ENCODE measurements around the gene CEMIP. TPM values are rescaled to one million over a fixed set of nuclear protein-coding genes. Genes with fewer than 3 reads are reported as not detected.

The CEMIP gene
- total and polyA plus RNA-seq, 2 of the 4 experiments (the other 2 are of a cell fraction) = 63.8 to 78.0 TPM

GRCh38 chr15:80918196-80918783, 139.1 kb downstream of the CEMIP start:
- Histone ChIP-seq H3K27ac (ENCODE audit: insufficient read depth, low read length) (no peak overlapping the region), H3K36me3 (ENCODE audit: control insufficient read depth, insufficient read depth, low read length) (peaks cover 64% of the 10 kb centered on the region), H3K56ac (ENCODE audit: extremely low read depth, insufficient read depth, low read length) (no peak overlapping the region), H3K9ac (ENCODE audit: low read depth, low read length) (no peak overlapping the region), H3K4ac (ENCODE audit: low read depth, low read length) (no peak overlapping the region), H3K23ac (ENCODE audit: low read depth, low read length) (no peak overlapping the region), H3K18ac (ENCODE audit: low read depth, low read length) (no peak overlapping the region), H3K9me3 (ENCODE audit: control insufficient read depth, insufficient read depth, low read length) (no peaks in the 10 kb centered on the region), H3K4me1 (ENCODE audit: control insufficient read depth, insufficient read depth, low read length) (no peaks in the 10 kb centered on the region), H2BK20ac (ENCODE audit: low read depth, low read length) (no peak overlapping the region), H3K14ac (replicated peaks; ENCODE audit: low read depth, low read length) (no peak overlapping the region), H4K5ac (ENCODE audit: low read depth, low read length) (no peak overlapping the region), H2AK9ac (replicated peaks; ENCODE audit: low read depth, low read length, poor library complexity) (no peak overlapping the region), H2BK5ac (ENCODE audit: low read depth, low read length, poor library complexity, severe bottlenecking) (no peak overlapping the region), H3K79me1 (ENCODE audit: low read depth in 1 of 2, low read length in 2 of 2) (no peaks in the 10 kb centered on the region), H4K91ac (ENCODE audit: insufficient read depth, low read depth, low read length) (no peak overlapping the region), H3K4me3 (ENCODE audit: insufficient read depth, low read depth, low read length) (no peak overlapping the region), H3K4me2 (ENCODE audit: low read depth, low read length) (no peak overlapping the region), H3K27me3 (ENCODE audit: control insufficient read depth, insufficient read depth, low read length) (no peaks in the 10 kb centered on the region), H4K20me1 (ENCODE audit: insufficient read depth, low read length) (peaks cover 24% of the 10 kb centered on the region; the same call in 1 of the 2 replicates), H2AFZ (replicated peaks; ENCODE audit: low read length, poor library complexity) (no peak overlapping the region), H2BK120ac (ENCODE audit: low read depth, low read length) (no peak overlapping the region), H3K9me1 (ENCODE audit: insufficient read depth, low read length) (peaks cover 13% of the 10 kb centered on the region), H2AK5ac (ENCODE audit: low read depth, low read length) (no peak overlapping the region), H2BK15ac (ENCODE audit: low read depth, low read length) (no peak overlapping the region), H4K8ac (ENCODE audit: low read depth in 2 of 2, low read length in 2 of 2) (no peak overlapping the region)
- WGBS, 2 experiments (ENCODE audit: extremely low coverage in 2 of 2, insufficient read length in 1 of 2) = 92% methylated on average over 2 of the region's 5 CpGs; no CpG with 5 or more reads in 1 of the 2 experiments
- ChIA-PET CTCF (no interaction called here), POLR2A (ENCODE audit: unreplicated experiment) (no interaction called here)
- no peak for DNase-seq
- intact Hi-C loops (cut with micrococcal nuclease) = no loop called here
- dilution Hi-C loops (cut with HindIII; ENCODE audit: low sequenced_read_pairs, unreplicated experiment) = no loop called here
- TF ChIP-seq SMC3 (IDR thresholded peaks at IDR 0.05; ENCODE audit: low read depth, low read length) (no peak), NFE2L2 (IDR thresholded peaks at IDR 0.05; ENCODE audit: low read depth, low read length) (no peak), POLR2A (IDR thresholded peaks at IDR 0.05; ENCODE audit: low read depth, low read length) (no peak), FOS (IDR thresholded peaks at IDR 0.05; ENCODE audit: low read depth, low read length) (no peak), MAZ (IDR thresholded peaks at IDR 0.05; ENCODE audit: borderline replicate concordance, low read depth, low read length) (no peak), CEBPB (IDR thresholded peaks at IDR 0.05; ENCODE audit: low read depth, low read length) (no peak)
- in situ Hi-C loops (cut with MboI; ENCODE audit: low sequenced_read_pairs) = no loop called here
- ATAC-seq (ENCODE audit: low read depth) = no peak
- BruUV-seq (replicated peaks) = no TSS peak

Measured in IMR-90 (cell line).